K562 (cell line): Measurements from ENCODE around the gene KCNH3. TPM values are rescaled to one million over a fixed set of nuclear protein-coding genes. Genes with fewer than 3 reads are reported as not detected.

ENCODE experiments used
- ATAC-seq: fragments of 200-7000 bp; cut with Tn5 transposase; 3 replicates; pipeline ENCODE4 v1.9.1; 2020; ENCODE audit warnings: moderate library complexity
- BruUV-seq: library from RNA; stranded (reverse); fragments of 400-500 nt; replicated peaks from 2 replicates; lab custom pipeline; 2021; lab: Mats Ljungman, UMichigan
- CTCF ChIA-PET: fragments of 300-600 bp; formaldehyde crosslinking; extraction: SDS; loops from one replicate; lab custom pipeline; 2021; ENCODE audit warnings: low intra/inter-chr PET ratio; lab: Yijun Ruan, JAX
- POLR2A ChIA-PET: fragments of 300-600, 350-650 bp; sonication (Branson Sonifier 250); formaldehyde crosslinking; extraction: SDS; loops from one replicate; lab custom pipeline; 2021; ENCODE audit warnings: antibody characterized with exemption, inconsistent platforms; lab: Yijun Ruan, JAX
- DNase-seq, 4 experiments: peaks; one replicate each; pipeline versions ENCODE4 v3.0.0 to v3.0.0-alpha.2; 2011 to 2018; ENCODE audit warnings: low spot score in 3 of 4, mixed read lengths in 3 of 4; ENCODE audit errors: extremely low read depth in 1 of 4
- FAIRE-seq: peaks from 2 replicates; lab custom pipeline; 2011; peaks lifted over from hg19 to GRCh38; lab: Jason Lieb, UNC
- H2AFZ ChIP-seq: 2 replicates; pipeline ENCODE4 v1.6.0; 2011; ENCODE audit warnings: low read depth, low read length, control low read depth, inconsistent platforms
- H3K27ac ChIP-seq: fragments of 200-600 bp; 3 replicates; pipeline ENCODE4 v1.8.0; 2011; ENCODE audit warnings: low read depth, mild to moderate bottlenecking, control low read depth, inconsistent platforms, low read length, moderate library complexity, mixed read lengths; ENCODE audit errors: extremely low read depth
- H3K27me3 ChIP-seq, 2 experiments: fragments of 300-600 bp in 1 of 2; 2 replicates in 1 of 2; 3 replicates in 1 of 2; pipeline versions ENCODE4 v1.6.0 to v1.8.0; 2011; ENCODE audit warnings: inconsistent platforms in 2 of 2, low read length in 2 of 2, mild to moderate bottlenecking in 1 of 2, mixed read lengths in 1 of 2, moderate library complexity in 1 of 2; ENCODE audit not compliant: control insufficient read depth in 2 of 2, insufficient read depth in 2 of 2
- H3K36me3 ChIP-seq: fragments of 300-600 bp; 3 replicates; pipeline ENCODE4 v1.8.0; 2011; ENCODE audit warnings: mild to moderate bottlenecking, low read length, inconsistent platforms; ENCODE audit not compliant: control insufficient read depth, insufficient read depth
- H3K4me1 ChIP-seq, 2 experiments: fragments of 200-600 bp in 1 of 2; replicated peaks in 1 of 2; 2 replicates in 1 of 2; 3 replicates in 1 of 2; pipeline versions ENCODE4 v1.5.1 to v1.8.0; 2011; ENCODE audit warnings: inconsistent platforms in 2 of 2, low read length in 2 of 2, mild to moderate bottlenecking in 1 of 2, mixed read lengths in 1 of 2, moderate library complexity in 1 of 2; ENCODE audit not compliant: control insufficient read depth in 2 of 2, insufficient read depth in 2 of 2
- H3K4me2 ChIP-seq: 2 replicates; pipeline ENCODE4 v1.6.1; 2011; ENCODE audit warnings: low read length, control low read depth, inconsistent platforms, mixed read lengths; ENCODE audit not compliant: insufficient read depth
- H3K4me3 ChIP-seq: fragments of 200-600 bp; sonication (generic), shearing (Covaris generic); 2 replicates; pipeline ENCODE4 v1.5.1; 2016; ENCODE audit warnings: control low read depth, inconsistent platforms
- H3K79me2 ChIP-seq: fragments of 200-600 bp; 3 replicates; pipeline ENCODE4 v1.8.0; 2011; ENCODE audit warnings: low read length, inconsistent platforms; ENCODE audit not compliant: control insufficient read depth, insufficient read depth
- H3K9ac ChIP-seq, 2 experiments: 2 replicates each; pipeline versions ENCODE4 v1.6.0 to v1.6.1; 2011; ENCODE audit warnings: low read depth in 2 of 2, low read length in 2 of 2, control low read depth in 1 of 2, inconsistent platforms in 1 of 2, mild to moderate bottlenecking in 1 of 2, mixed read lengths in 1 of 2; ENCODE audit not compliant: insufficient read depth in 1 of 2
- H3K9me1 ChIP-seq: one replicate; pipeline ENCODE4 v1.6.0; 2011; ENCODE audit warnings: inconsistent platforms, mild to moderate bottlenecking, low read length, moderate library complexity; ENCODE audit not compliant: control insufficient read depth, insufficient read depth
- H3K9me3 ChIP-seq: replicated peaks from 2 replicates; pipeline ENCODE4 v1.5.1; 2011; ENCODE audit warnings: low read depth, low read length, inconsistent platforms; ENCODE audit not compliant: control insufficient read depth, insufficient read depth
- H4K20me1 ChIP-seq: replicated peaks from 2 replicates; pipeline ENCODE4 v1.6.1; 2011; ENCODE audit warnings: low read length, inconsistent platforms, mixed read lengths; ENCODE audit not compliant: control insufficient read depth, insufficient read depth
- E2F1 ChIP-seq: sonication (generic); formaldehyde crosslinking; IDR thresholded peaks from 2 replicates; pipeline ENCODE4 v1.8.1; 2023; ENCODE audit warnings: mild to moderate bottlenecking, missing genetic modification reagents, moderate library complexity
- HMGXB4 ChIP-seq: sonication (generic); formaldehyde crosslinking; IDR thresholded peaks from 2 replicates; pipeline ENCODE4 v1.8.1; 2023; ENCODE audit warnings: mild to moderate bottlenecking, missing genetic modification reagents
- MCM3 ChIP-seq: fragments of 450-650 bp; IDR thresholded peaks from 2 replicates; pipeline ENCODE4 v1.6.1; 2016
- NFATC3 ChIP-seq: fragments of 450-650 bp; IDR thresholded peaks from 2 replicates; pipeline ENCODE4 v1.6.1; 2017; ENCODE audit warnings: mild to moderate bottlenecking
- NONO ChIP-seq, 2 experiments: fragments of 200-400 bp in 1 of 2; fragments of 450-650 bp in 1 of 2; formaldehyde crosslinking in 1 of 2; IDR thresholded peaks; 2 replicates each; pipeline ENCODE4 v1.6.1; 2017; ENCODE audit warnings: low read depth in 2 of 2, mild to moderate bottlenecking in 2 of 2, moderate library complexity in 2 of 2, low read length in 1 of 2
- RBFOX2 ChIP-seq: fragments of 200-400 bp; formaldehyde crosslinking; IDR thresholded peaks from 2 replicates; pipeline ENCODE4 v1.6.1; 2017; ENCODE audit warnings: low read depth, mild to moderate bottlenecking, low read length, moderate library complexity
- SAP30 ChIP-seq: fragments of 200-600 bp; sonication (generic); IDR thresholded peaks from 2 replicates; pipeline ENCODE4 v1.6.1; 2012; ENCODE audit warnings: borderline replicate concordance, low read depth, mild to moderate bottlenecking, moderate library complexity, low read length, control low read depth, inconsistent platforms; ENCODE audit not compliant: insufficient read depth, poor library complexity, severe bottlenecking
- ZNF77 ChIP-seq: fragments of 250-450 bp; sonication (Bioruptor Pico); IDR thresholded peaks from 2 replicates; pipeline ENCODE4 v1.5.0; 2020
- ZNF830 ChIP-seq: fragments of 250-450 bp; sonication (Bioruptor Pico); IDR thresholded peaks from 2 replicates; pipeline ENCODE4 v1.5.0; 2021; ENCODE audit warnings: mild to moderate bottlenecking
- WGBS: fragments of 100-300 bp; shearing (Covaris generic); methylation state at CpG from one replicate; pipeline ENCODE4 v1.1.6; 2016; ENCODE audit warnings: low coverage, mixed read lengths; ENCODE audit not compliant: insufficient coverage; ENCODE audit errors: missing lambda C conversion rate; 5-methylcytosine and 5-hydroxymethylcytosine counted together
- in situ Hi-C: fragments of 300-500 bp; cut with MboI; formaldehyde crosslinking; loops from 4 replicates; pipeline ENCODE4 v1.15.0; 2018; ENCODE audit warnings: inconsistent platforms, mixed read lengths
- intact Hi-C: fragments of 100-400 bp; cut with micrococcal nuclease; formaldehyde crosslinking; loops from 2 replicates; pipeline ENCODE4 v1.14.2; 2022
- polyA plus RNA-seq, 8 experiments: library from polyadenylated mRNA; depleted of rRNA in 4 of 8; stranded (reverse) in 5 of 8; unstranded in 3 of 8; fragments of >200 nt; fragmentation: Nextera tagmentation in 2 of 8; fragmentation: Illumina TruSeq in 1 of 8; extraction: Ambion mirVana in 2 of 8; extraction: Trizol in 1 of 8; gene quantifications; 2 replicates each; pipeline versions ENCODE4 v1.2.1 to v1.2.3, GENCODE V29; 2011 to 2014; ENCODE audit warnings: inconsistent platforms in 1 of 8, missing spikeins in 1 of 8
- total RNA-seq, 7 experiments: library from RNA; depleted of rRNA in 6 of 7; stranded (reverse); fragments of >200 nt in 6 of 7; fragmentation: Illumina TruSeq in 2 of 7; extraction: Trizol in 2 of 7; gene quantifications; 2 replicates each; pipeline versions ENCODE4 v1.2.1 to v1.2.3, GENCODE V29; 2011 to 2021; ENCODE audit warnings: low replicate concordance in 1 of 7
- TF ChIP-seq, protein P1 (sequence below): fragments of 450-650 bp; IDR thresholded peaks from 2 replicates; pipeline ENCODE4 v1.6.1; 2016; ENCODE audit warnings: borderline replicate concordance
- TF ChIP-seq, protein P2 (sequence below): IDR thresholded peaks from 3 replicates; pipeline ENCODE4 v1.6.1; 2011; ENCODE audit warnings: borderline replicate concordance, mild to moderate bottlenecking; ENCODE audit not compliant: insufficient read length, insufficient read depth
- TF ChIP-seq, protein P3 (sequence below): sonication (generic); formaldehyde crosslinking; IDR thresholded peaks from 2 replicates; pipeline ENCODE4 v1.8.0; 2022; ENCODE audit warnings: mild to moderate bottlenecking, missing genetic modification reagents
- TF ChIP-seq, protein P4 (sequence below): sonication (generic); formaldehyde crosslinking; IDR thresholded peaks from 2 replicates; pipeline ENCODE4 v1.9.0; 2022; ENCODE audit warnings: mild to moderate bottlenecking, missing genetic modification reagents

The KCNH3 gene
- total and polyA plus RNA-seq, 9 of the 15 experiments (the other 6 are each of a cell fraction or from before 2014, with no cell fraction given) = 0.01 to 0.09 TPM; not detected in 7

- TF ChIP-seq, protein P1, sequence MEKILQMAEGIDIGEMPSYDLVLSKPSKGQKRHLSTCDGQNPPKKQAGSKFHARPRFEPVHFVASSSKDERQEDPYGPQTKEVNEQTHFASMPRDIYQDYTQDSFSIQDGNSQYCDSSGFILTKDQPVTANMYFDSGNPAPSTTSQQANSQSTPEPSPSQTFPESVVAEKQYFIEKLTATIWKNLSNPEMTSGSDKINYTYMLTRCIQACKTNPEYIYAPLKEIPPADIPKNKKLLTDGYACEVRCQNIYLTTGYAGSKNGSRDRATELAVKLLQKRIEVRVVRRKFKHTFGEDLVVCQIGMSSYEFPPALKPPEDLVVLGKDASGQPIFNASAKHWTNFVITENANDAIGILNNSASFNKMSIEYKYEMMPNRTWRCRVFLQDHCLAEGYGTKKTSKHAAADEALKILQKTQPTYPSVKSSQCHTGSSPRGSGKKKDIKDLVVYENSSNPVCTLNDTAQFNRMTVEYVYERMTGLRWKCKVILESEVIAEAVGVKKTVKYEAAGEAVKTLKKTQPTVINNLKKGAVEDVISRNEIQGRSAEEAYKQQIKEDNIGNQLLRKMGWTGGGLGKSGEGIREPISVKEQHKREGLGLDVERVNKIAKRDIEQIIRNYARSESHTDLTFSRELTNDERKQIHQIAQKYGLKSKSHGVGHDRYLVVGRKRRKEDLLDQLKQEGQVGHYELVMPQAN = no peak
- TF ChIP-seq ZNF830 (no peak), ZNF77 (CRISPR knock-in tag) (no peak), MCM3 (no peak)
Measured at GRCh38 chr12:49562233-49562632, 23.4 kb downstream of the KCNH3 start (continued).

DNA sequence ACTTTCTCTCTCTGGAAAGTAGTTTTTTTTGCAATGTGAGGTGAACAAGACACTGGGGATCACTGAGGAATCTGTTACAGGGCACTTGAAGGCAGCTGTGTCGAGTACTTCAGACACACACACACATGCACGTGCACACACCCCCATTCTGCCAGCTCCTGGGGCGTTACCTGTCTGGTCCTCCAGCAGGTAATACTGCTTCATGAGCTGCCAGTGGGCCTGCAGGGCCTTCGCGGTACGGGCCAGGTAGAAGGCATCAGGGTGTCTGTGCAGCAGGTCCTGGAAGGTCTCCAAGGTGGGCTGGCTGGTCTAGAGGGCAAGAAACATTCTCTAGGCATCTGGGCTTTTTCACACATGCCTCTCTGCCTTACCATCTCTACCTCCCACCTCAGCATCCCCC is 24.0 kb downstream of the KCNH3 start:
- Histone ChIP-seq H3K27me3 (no peaks in the 10 kb centered on the region), H3K27ac (no peak overlapping the region), H3K9me3 (no peaks in the 10 kb centered on the region), H2AFZ (no peak overlapping the region), H3K9ac (no peak overlapping the region), H3K4me1 (peaks cover 5 to 10% of the 10 kb centered on the region in 2 experiments; a peak in 3 of 5 replicates), H3K79me2 (peaks cover 17% of the 10 kb centered on the region), H4K20me1 (no peaks in the 10 kb centered on the region), H3K36me3 (peaks cover 84% of the 10 kb centered on the region; the same call in 2 of the 3 replicates), H3K4me3 (no peak overlapping the region), H3K9me1 (no peaks in the 10 kb centered on the region), H3K4me2 (no peak overlapping the region)
- in situ Hi-C loops (no loop called here), intact Hi-C loops (no loop called here)
- TF ChIP-seq, protein P2, sequence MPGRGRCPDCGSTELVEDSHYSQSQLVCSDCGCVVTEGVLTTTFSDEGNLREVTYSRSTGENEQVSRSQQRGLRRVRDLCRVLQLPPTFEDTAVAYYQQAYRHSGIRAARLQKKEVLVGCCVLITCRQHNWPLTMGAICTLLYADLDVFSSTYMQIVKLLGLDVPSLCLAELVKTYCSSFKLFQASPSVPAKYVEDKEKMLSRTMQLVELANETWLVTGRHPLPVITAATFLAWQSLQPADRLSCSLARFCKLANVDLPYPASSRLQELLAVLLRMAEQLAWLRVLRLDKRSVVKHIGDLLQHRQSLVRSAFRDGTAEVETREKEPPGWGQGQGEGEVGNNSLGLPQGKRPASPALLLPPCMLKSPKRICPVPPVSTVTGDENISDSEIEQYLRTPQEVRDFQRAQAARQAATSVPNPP = no peak
- TF ChIP-seq SAP30 (no peak), RBFOX2 (0 out of 2 replicates have a peak, but pooled peaks have one; percentile 28), HMGXB4 (CRISPR knock-in tag) (no peak), NONO (IDR thresholded peaks at IDR 0.05; ENCODE audit: low read depth in 2 of 2, low read length in 1 of 2) (no peak), E2F1 (CRISPR knock-in tag) (no peak), NFATC3 (no peak)
- TF ChIP-seq, protein P3, sequence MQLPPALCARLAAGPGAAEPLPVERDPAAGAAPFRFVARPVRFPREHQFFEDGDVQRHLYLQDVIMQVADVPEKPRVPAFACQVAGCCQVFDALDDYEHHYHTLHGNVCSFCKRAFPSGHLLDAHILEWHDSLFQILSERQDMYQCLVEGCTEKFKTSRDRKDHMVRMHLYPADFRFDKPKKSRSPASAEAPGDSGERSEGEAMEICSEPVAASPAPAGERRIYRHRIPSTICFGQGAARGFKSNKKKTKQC = no peak
- TF ChIP-seq, protein P4, sequence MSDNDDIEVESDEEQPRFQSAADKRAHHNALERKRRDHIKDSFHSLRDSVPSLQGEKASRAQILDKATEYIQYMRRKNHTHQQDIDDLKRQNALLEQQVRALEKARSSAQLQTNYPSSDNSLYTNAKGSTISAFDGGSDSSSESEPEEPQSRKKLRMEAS = no peak
- no TSS peak for BruUV-seq
- CTCF ChIA-PET = no interaction called here
- WGBS = 90% methylated on average over 6 of the region's 6 CpGs
- no peak for ATAC-seq
- DNase-seq = no peak
- POLR2A ChIA-PET = interaction anchor here (1.0 to 2.3 kb wide), 5 partner anchors 9 to 179 kb away, joined by 3 to 10 read pairs (median 5); partner anchors contain the start of gene TMBIM6
- no peak for FAIRE-seq
